Epithelial cell of alveolus of lung (primary cell): ENCODE measurements around the gene SLC17A6. TPM values are rescaled to one million over a fixed set of nuclear protein-coding genes. Genes with fewer than 3 reads are reported as not detected.

ENCODE experiments used
- total RNA-seq: library from RNA; depleted of rRNA; stranded (reverse); fragments of >200 nt; gene quantifications from 2 replicates; pipeline ENCODE4 v1.2.1, GENCODE V29; 2015

Gene SLC17A6
- total RNA-seq: not detected in 2 replicates

GRCh38 chr11:22337596-22338485 lies at the start of gene SLC17A6:
Gene SLC17A6, plus strand, starts transcription at chr11:22338381. Its CDS starts 153 bp downstream, at chr11:22338534.

Other genes with a start within 250 kb of the SLC17A6 start
- gene ANO5, start 145.3 kb upstream of the SLC17A6 start, total RNA-seq: under 0.01 TPM in 2 replicates